Measurements from ENCODE around the gene HEMK1.

Gene HEMK1

DNA sequence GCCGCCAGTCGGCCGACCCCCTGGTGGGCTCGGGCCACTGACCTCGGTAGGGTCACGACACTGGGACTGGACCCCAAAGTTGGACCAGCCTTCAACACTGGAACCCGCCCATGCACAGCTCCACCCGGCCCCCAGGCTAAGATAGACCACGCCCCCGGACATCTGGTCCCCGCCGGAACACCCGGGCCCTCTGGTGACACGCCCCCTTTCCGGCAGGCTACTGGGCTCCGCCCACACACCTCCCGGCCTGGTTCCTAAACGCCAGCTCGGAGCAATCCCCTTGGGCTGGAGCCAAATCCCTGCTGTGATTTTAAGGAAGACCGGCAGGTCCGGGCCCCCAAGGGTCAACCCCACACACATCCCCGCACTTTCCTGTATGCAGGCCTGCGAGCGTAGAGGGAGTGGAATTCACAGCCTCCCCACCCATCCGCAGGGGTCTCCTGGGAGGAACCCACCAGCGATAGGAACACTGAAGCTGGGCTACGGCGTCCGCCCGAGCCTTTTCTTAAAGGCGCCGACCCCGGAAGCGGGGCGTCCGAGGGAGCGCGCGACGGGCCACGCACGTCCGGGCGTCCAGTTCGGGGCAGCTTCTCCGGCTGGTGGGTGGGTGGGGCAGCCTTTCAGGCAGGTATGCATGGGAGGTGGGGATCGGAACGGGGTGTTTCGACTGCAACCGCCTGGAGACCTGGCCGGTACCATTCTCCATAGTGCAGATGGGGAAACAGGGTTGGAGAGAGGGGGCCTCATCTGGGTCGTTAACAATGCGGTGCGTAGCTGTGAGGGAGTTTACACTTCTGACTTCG, at the start of gene HEMK1:
TSS of gene HEMK1 (plus strand) at position 576 of the 803 bp plus-strand sequence. CDS start 1,583 bp downstream, outside the sequence.
- peak within 1 kb of the TSS; percentile 91 for H3K9ac ChIP-seq (ENCODE audit: low read length)
- H3K4me3 ChIP-seq (ENCODE audit: low read length), result peak within 1 kb of the TSS; percentile 79
- H3K36me3 ChIP-seq (ENCODE audit: control insufficient read depth, insufficient read depth, low read length), result peaks cover 2% of the 10 kb centered on the region
- no peaks in the 10 kb centered on the region for H3K27me3 ChIP-seq (ENCODE audit: control insufficient read depth, insufficient read depth, low read length)
- H3K4me1 ChIP-seq (ENCODE audit: control insufficient read depth, insufficient read depth, low read length), result peaks cover 10% of the 10 kb centered on the region
- H3K27ac ChIP-seq (ENCODE audit: low read depth, low read length), result peak within 1 kb of the TSS; percentile 82

- no peak overlapping the region for H3K9ac ChIP-seq (ENCODE audit: low read length)
- H3K4me1 ChIP-seq (ENCODE audit: control insufficient read depth, insufficient read depth, low read length), result peaks cover 3% of the 10 kb centered on the region
These were observed 48.5 kb upstream of the HEMK1 start for GRCh38 chr3:50520849-50521248.

GRCh38 chr3:50521572-50521971, 47.8 kb upstream of the HEMK1 start:
- Histone ChIP-seq H3K27ac (ENCODE audit: low read depth, low read length) (no peak overlapping the region), H3K36me3 (ENCODE audit: control insufficient read depth, insufficient read depth, low read length) (no peaks in the 10 kb centered on the region), H3K4me1 (ENCODE audit: control insufficient read depth, insufficient read depth, low read length) (no peaks in the 10 kb centered on the region), H3K9ac (ENCODE audit: low read length) (no peak overlapping the region), H3K27me3 (ENCODE audit: control insufficient read depth, insufficient read depth, low read length) (no peaks in the 10 kb centered on the region), H3K4me3 (ENCODE audit: low read length) (no peak overlapping the region)

More at GRCh38 chr3:50520849-50521248, 48.5 kb upstream of the HEMK1 start:
- no peaks in the 10 kb centered on the region for H3K36me3 ChIP-seq (ENCODE audit: control insufficient read depth, insufficient read depth, low read length)
- no peaks in the 10 kb centered on the region for H3K27me3 ChIP-seq (ENCODE audit: control insufficient read depth, insufficient read depth, low read length)
- no peak overlapping the region for H3K4me3 ChIP-seq (ENCODE audit: low read length)
- H3K27ac ChIP-seq (ENCODE audit: low read depth, low read length), result no peak overlapping the region

DNA sequence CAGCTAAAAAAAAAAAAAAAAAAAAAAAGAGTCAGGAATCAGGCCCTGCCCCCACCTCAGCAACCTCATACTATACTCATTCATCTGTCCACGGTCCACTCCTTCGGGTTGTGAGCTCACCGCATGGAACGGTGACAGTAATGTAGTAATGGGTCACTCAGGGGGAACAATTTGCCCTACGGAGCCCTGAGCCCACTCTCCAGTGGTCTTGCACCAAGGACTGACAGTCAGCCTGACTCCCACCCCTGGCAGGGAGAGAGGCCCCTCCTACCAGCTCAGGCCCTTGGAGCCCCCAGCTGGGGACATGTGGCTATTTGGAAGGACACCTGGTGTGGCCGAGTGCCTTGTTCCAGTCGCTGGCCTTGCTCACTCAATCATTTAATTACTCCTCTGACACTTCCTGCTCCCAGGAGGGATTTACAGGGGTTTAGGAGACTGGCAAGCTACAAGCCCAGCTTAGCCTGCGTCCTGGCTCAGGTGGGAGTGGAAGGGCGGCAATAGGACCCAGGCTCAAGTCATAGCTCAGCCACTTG, 46.0 kb upstream of the HEMK1 start:
- no peaks in the 10 kb centered on the region for H3K27me3 ChIP-seq (ENCODE audit: control insufficient read depth, insufficient read depth, low read length)
- no peaks in the 10 kb centered on the region for H3K4me1 ChIP-seq (ENCODE audit: control insufficient read depth, insufficient read depth, low read length)
- no peak overlapping the region for H3K9ac ChIP-seq (ENCODE audit: low read length)
- H3K4me3 ChIP-seq (ENCODE audit: low read length), result no peak overlapping the region
- no peaks in the 10 kb centered on the region for H3K36me3 ChIP-seq (ENCODE audit: control insufficient read depth, insufficient read depth, low read length)
- H3K27ac ChIP-seq (ENCODE audit: low read depth, low read length), result no peak overlapping the region

- Histone ChIP-seq H3K9ac (ENCODE audit: low read length) (no peak overlapping the region), H3K4me3 (ENCODE audit: low read length) (no peak overlapping the region), H3K4me1 (ENCODE audit: control insufficient read depth, insufficient read depth, low read length) (no peaks in the 10 kb centered on the region), H3K27ac (ENCODE audit: low read depth, low read length) (no peak overlapping the region), H3K27me3 (ENCODE audit: control insufficient read depth, insufficient read depth, low read length) (peaks cover 5% of the 10 kb centered on the region), H3K36me3 (ENCODE audit: control insufficient read depth, insufficient read depth, low read length) (no peaks in the 10 kb centered on the region)
These were observed 44.6 kb upstream of the HEMK1 start for GRCh38 chr3:50524746-50525145.

- no peak overlapping the region for H3K4me3 ChIP-seq (ENCODE audit: low read length)
- H3K9ac ChIP-seq (ENCODE audit: low read length), result no peak overlapping the region
- H3K36me3 ChIP-seq (ENCODE audit: control insufficient read depth, insufficient read depth, low read length), result no peaks in the 10 kb centered on the region
- H3K4me1 ChIP-seq (ENCODE audit: control insufficient read depth, insufficient read depth, low read length), result no peaks in the 10 kb centered on the region
- no peak overlapping the region for H3K27ac ChIP-seq (ENCODE audit: low read depth, low read length)
- peaks cover 8% of the 10 kb centered on the region for H3K27me3 ChIP-seq (ENCODE audit: control insufficient read depth, insufficient read depth, low read length)
These were observed 44.0 kb upstream of the HEMK1 start for GRCh38 chr3:50525191-50525910.

- no peak overlapping the region for H3K27ac ChIP-seq (ENCODE audit: low read depth, low read length)
- peaks cover 8% of the 10 kb centered on the region for H3K27me3 ChIP-seq (ENCODE audit: control insufficient read depth, insufficient read depth, low read length)
- no peaks in the 10 kb centered on the region for H3K36me3 ChIP-seq (ENCODE audit: control insufficient read depth, insufficient read depth, low read length)
- H3K4me1 ChIP-seq (ENCODE audit: control insufficient read depth, insufficient read depth, low read length), result no peaks in the 10 kb centered on the region
- no peak overlapping the region for H3K9ac ChIP-seq (ENCODE audit: low read length)
- H3K4me3 ChIP-seq (ENCODE audit: low read length), result no peak overlapping the region
These were observed 43.3 kb upstream of the HEMK1 start for GRCh38 chr3:50525987-50526386.

GRCh38 chr3:50530001-50530970, 39.0 kb upstream of the HEMK1 start:
- Histone ChIP-seq H3K9ac (ENCODE audit: low read length) (no peak overlapping the region), H3K4me1 (ENCODE audit: control insufficient read depth, insufficient read depth, low read length) (no peaks in the 10 kb centered on the region), H3K27me3 (ENCODE audit: control insufficient read depth, insufficient read depth, low read length) (peaks cover 8% of the 10 kb centered on the region), H3K36me3 (ENCODE audit: control insufficient read depth, insufficient read depth, low read length) (no peaks in the 10 kb centered on the region), H3K4me3 (ENCODE audit: low read length) (no peak overlapping the region), H3K27ac (ENCODE audit: low read depth, low read length) (no peak overlapping the region)

- Histone ChIP-seq H3K36me3 (ENCODE audit: control insufficient read depth, insufficient read depth, low read length) (no peaks in the 10 kb centered on the region), H3K4me1 (ENCODE audit: control insufficient read depth, insufficient read depth, low read length) (no peaks in the 10 kb centered on the region), H3K27ac (ENCODE audit: low read depth, low read length) (no peak overlapping the region), H3K4me3 (ENCODE audit: low read length) (no peak overlapping the region), H3K9ac (ENCODE audit: low read length) (no peak overlapping the region), H3K27me3 (ENCODE audit: control insufficient read depth, insufficient read depth, low read length) (peaks cover 8% of the 10 kb centered on the region)
These were observed 38.1 kb upstream of the HEMK1 start for GRCh38 chr3:50531201-50531600.

GRCh38 chr3:50532062-50532705, 37.1 kb upstream of the HEMK1 start:
- H3K4me3 ChIP-seq (ENCODE audit: low read length), result no peak overlapping the region
- H3K27me3 ChIP-seq (ENCODE audit: control insufficient read depth, insufficient read depth, low read length), result peaks cover 13% of the 10 kb centered on the region
- no peak overlapping the region for H3K9ac ChIP-seq (ENCODE audit: low read length)
- no peaks in the 10 kb centered on the region for H3K4me1 ChIP-seq (ENCODE audit: control insufficient read depth, insufficient read depth, low read length)
- H3K36me3 ChIP-seq (ENCODE audit: control insufficient read depth, insufficient read depth, low read length), result no peaks in the 10 kb centered on the region
- H3K27ac ChIP-seq (ENCODE audit: low read depth, low read length), result no peak overlapping the region

DNA sequence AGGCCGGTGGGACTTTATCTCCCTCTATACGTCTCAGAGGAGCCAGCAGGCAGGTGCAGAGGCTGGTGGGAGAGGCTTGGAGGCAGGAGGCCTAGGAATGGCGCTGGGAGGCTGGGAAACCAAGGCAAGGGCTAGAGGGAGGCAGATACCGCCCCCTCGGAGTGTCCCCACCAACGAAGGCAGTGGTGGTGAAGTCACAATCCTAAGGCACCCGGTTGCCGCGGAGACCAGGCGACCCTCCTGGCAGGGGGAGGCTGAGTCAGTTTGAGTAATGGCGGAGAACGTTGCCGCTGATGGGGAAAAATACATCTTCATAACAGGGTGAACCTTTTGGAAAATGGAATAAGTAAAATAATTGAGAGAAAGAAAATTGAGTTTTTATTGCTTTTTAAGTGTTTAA, 36.0 kb upstream of the HEMK1 start:
- Histone ChIP-seq H3K9ac (ENCODE audit: low read length) (no peak overlapping the region), H3K4me3 (ENCODE audit: low read length) (no peak overlapping the region), H3K4me1 (ENCODE audit: control insufficient read depth, insufficient read depth, low read length) (no peaks in the 10 kb centered on the region), H3K36me3 (ENCODE audit: control insufficient read depth, insufficient read depth, low read length) (no peaks in the 10 kb centered on the region), H3K27me3 (ENCODE audit: control insufficient read depth, insufficient read depth, low read length) (peaks cover 13% of the 10 kb centered on the region), H3K27ac (ENCODE audit: low read depth, low read length) (no peak overlapping the region)

All from rectal smooth muscle tissue (tissue), 1 donor.